Caki2 (cell line): ENCODE results near the gene TLR9. TPM values are rescaled to one million over a fixed set of nuclear protein-coding genes. Genes with fewer than 3 reads are reported as not detected.

Source experiments
- total RNA-seq: library from RNA; depleted of rRNA; stranded (reverse); fragments of >200 nt; shearing (Covaris generic); gene quantifications from 2 replicates; pipeline ENCODE4 v1.2.3, GENCODE V29; 2014; ENCODE audit warnings: low replicate concordance; rRNA removed

The TLR9 gene
- total RNA-seq, 1 experiment from 2014 or later = not detected

Other genes with a start within 250 kb of the TLR9 start
- 101 and 159 TPM in 2 replicates for gene ACY1, start 242.1 kb downstream of the TLR9 start, total RNA-seq
- gene RPL29, start 229.8 kb downstream of the TLR9 start, total RNA-seq = 810 and 960 TPM in 2 replicates
- gene DUSP7, start 169.1 kb downstream of the TLR9 start, total RNA-seq = 1.1 and 3.2 TPM in 2 replicates
- gene POC1A, start 71.2 kb downstream of the TLR9 start, total RNA-seq = 20.8 and 32.1 TPM in 2 replicates
- gene ALAS1, start 27.5 kb downstream of the TLR9 start, total RNA-seq = 40.1 and 49.4 TPM in 2 replicates
- gene TWF2, start 13.5 kb upstream of the TLR9 start, total RNA-seq = 206 and 242 TPM in 2 replicates
- 4.8 and 7.4 TPM in 2 replicates for gene PPM1M, start 20.1 kb upstream of the TLR9 start, total RNA-seq
- gene WDR82, start 53.0 kb upstream of the TLR9 start, total RNA-seq = 34.2 and 35.1 TPM in 2 replicates
- gene GLYCTK, start 62.2 kb upstream of the TLR9 start, total RNA-seq = 19.9 and 24.8 TPM in 2 replicates
- gene DNAH1, start 90.7 kb upstream of the TLR9 start, total RNA-seq = 1.0 and 2.7 TPM in 2 replicates
- 87.8 and 139 TPM in 2 replicates for gene BAP1, start 184.4 kb upstream of the TLR9 start, total RNA-seq
- gene PHF7, start 185.0 kb upstream of the TLR9 start, total RNA-seq = 10.2 and 89.8 TPM in 2 replicates
- gene SEMA3G, start 219.5 kb upstream of the TLR9 start, total RNA-seq = 0.17 TPM in 1 of 2 replicates, not detected in the other
- gene TNNC1, start 228.4 kb upstream of the TLR9 start, total RNA-seq = 1.1 and 2.7 TPM in 2 replicates
- 11.9 and 36.3 TPM in 2 replicates for gene NISCH, start 230.0 kb upstream of the TLR9 start, total RNA-seq